Right atrium auricular region (tissue), 2 donors: ENCODE data around the gene LATS2. TPM values are rescaled to one million over a fixed set of nuclear protein-coding genes. Genes with fewer than 3 reads are reported as not detected.
A peak's percentile ranks its signal among the peaks of the same experiment; 100 is the strongest.

ENCODE experiments used
- DNase-seq: peaks from one replicate; pipeline ENCODE4 v3.0.0-alpha.2; 2019; ENCODE audit warnings: low spot score
- H3K27ac ChIP-seq, 2 donors: fragments of 200-600 bp; sonication (generic); 1 replicate in 1 of 2; 2 replicates in 1 of 2; pipeline ENCODE4 v1.5.1; 2016 to 2019
- H3K27me3 ChIP-seq, 2 donors: fragments of 200-600 bp; sonication (generic); one replicate each; pipeline versions ENCODE4 v1.5.1 to v1.6.0; 2017 to 2019
- H3K36me3 ChIP-seq: fragments of 200-600 bp; sonication (generic); one replicate; pipeline ENCODE4 v1.5.1; 2016
- H3K4me1 ChIP-seq, 2 donors: fragments of 200-600 bp; sonication (generic); one replicate each; pipeline versions ENCODE4 v1.5.1 to v1.6.0; 2017 to 2019
- H3K4me3 ChIP-seq, 2 donors: fragments of 200-600 bp; sonication (generic); 1 replicate in 1 of 2; 2 replicates in 1 of 2; pipeline ENCODE4 v1.5.1; 2017 to 2019; ENCODE audit warnings: mild to moderate bottlenecking in 1 of 2, moderate library complexity in 1 of 2
- H3K9me3 ChIP-seq, 2 donors: fragments of 200-600 bp; sonication (generic); one replicate each; pipeline ENCODE4 v1.5.1; 2019
- CTCF ChIP-seq, 2 donors: fragments of 200-600 bp; sonication (generic); IDR thresholded peaks; one replicate each; pipeline ENCODE4 v1.5.1; 2019; ENCODE audit warnings: antibody characterized with exemption in 2 of 2
- total RNA-seq, 2 donors: library from RNA; depleted of rRNA; stranded (reverse); fragments of >200 nt; gene quantifications; one replicate each; pipeline ENCODE4 v1.1.0, GENCODE V29; 2016

The LATS2 gene
- total RNA-seq, 2 donors from 2014 or later, result 20.9 to 33.3 TPM

- no peaks in the 10 kb centered on the region for H3K27me3 ChIP-seq
These were observed 5.8 kb downstream of the LATS2 start for GRCh38 chr13:21055511-21056045.

GRCh38 chr13:21055016-21055415 is 6.4 kb downstream of the LATS2 start:
- Histone ChIP-seq H3K36me3 (no peaks in the 10 kb centered on the region), H3K27me3 (no peaks in the 10 kb centered on the region), H3K4me1 (peaks cover 0 to 92% of the 10 kb centered on the region in 2 donors), H3K9me3 (no peaks in the 10 kb centered on the region), H3K27ac (no peak overlapping the region), H3K4me3 (no peak overlapping the region)
- no peak for TF ChIP-seq CTCF (IDR thresholded peaks at IDR 0.05)
- DNase-seq, result no peak

More at GRCh38 chr13:21055511-21056045, 5.8 kb downstream of the LATS2 start:
- DNase-seq, result no peak
- Histone ChIP-seq H3K4me1 (peaks cover 0 to 89% of the 10 kb centered on the region in 2 donors), H3K27ac (peak overlapping the region in 1 of 2 donors; percentile 14), H3K36me3 (no peaks in the 10 kb centered on the region), H3K4me3 (no peak overlapping the region), H3K9me3 (no peaks in the 10 kb centered on the region)
- no peak for TF ChIP-seq CTCF (IDR thresholded peaks at IDR 0.05)

GRCh38 chr13:21054313-21054712 is 7.1 kb downstream of the LATS2 start:
- H3K4me1 ChIP-seq, result peaks cover 0 to 91% of the 10 kb centered on the region in 2 donors
- no peak overlapping the region for H3K27ac ChIP-seq

GRCh38 chr13:21053231-21053630 is 8.2 kb downstream of the LATS2 start:
- H3K9me3 ChIP-seq, result no peaks in the 10 kb centered on the region
- no peak for DNase-seq
- peaks cover 0 to 89% of the 10 kb centered on the region in 2 donors for H3K4me1 ChIP-seq
- H3K4me3 ChIP-seq, result no peak overlapping the region
- no peak for TF ChIP-seq CTCF (IDR thresholded peaks at IDR 0.05)
- H3K27ac ChIP-seq, result no peak overlapping the region
- H3K36me3 ChIP-seq, result no peaks in the 10 kb centered on the region
- no peaks in the 10 kb centered on the region for H3K27me3 ChIP-seq

More at GRCh38 chr13:21054313-21054712, 7.1 kb downstream of the LATS2 start:
- no peak for TF ChIP-seq CTCF (IDR thresholded peaks at IDR 0.05)
- Histone ChIP-seq H3K27me3 (no peaks in the 10 kb centered on the region), H3K4me3 (no peak overlapping the region), H3K36me3 (no peaks in the 10 kb centered on the region), H3K9me3 (no peaks in the 10 kb centered on the region)
- DNase-seq, result no peak

- Histone ChIP-seq H3K27ac (no peak overlapping the region), H3K4me3 (no peak overlapping the region), H3K27me3 (no peaks in the 10 kb centered on the region), H3K36me3 (no peaks in the 10 kb centered on the region), H3K4me1 (peaks cover 0 to 88% of the 10 kb centered on the region in 2 donors), H3K9me3 (no peaks in the 10 kb centered on the region)
- TF ChIP-seq CTCF (IDR thresholded peaks at IDR 0.05), result no peak
- no peak for DNase-seq
These were observed 9.7 kb downstream of the LATS2 start for GRCh38 chr13:21051675-21052074.
